ENCODE data around the gene G2E3. TPM values are rescaled to one million over a fixed set of nuclear protein-coding genes. Genes with fewer than 3 reads are reported as not detected.

G2E3 gene
- total and polyA plus RNA-seq, 2 donors (not counting 3 experiments of a cell fraction or from before 2014, with no cell fraction given), result 4.2 to 34.8 TPM

- H3K27ac ChIP-seq (ENCODE audit: insufficient read depth, low read depth, low read length), result no peak overlapping the region
- FAIRE-seq, result no peak
- no peak overlapping the region for H2AFZ ChIP-seq (ENCODE audit: low read depth, low read length)
- TF ChIP-seq GATA2 (IDR thresholded peaks at IDR 0.05; ENCODE audit: insufficient read depth, insufficient read length, low read depth, low read length), result no peak
- H3K9me1 ChIP-seq (replicated peaks; ENCODE audit: control insufficient read depth, extremely low read depth, insufficient read depth, low read length), result no peaks in the 10 kb centered on the region
- H3K4me3 ChIP-seq (replicated peaks in 1 of 3; ENCODE audit: insufficient read depth in 1 of 3, low read depth in 1 of 3, low read length in 3 of 3), result no peak overlapping the region
- no peaks in the 10 kb centered on the region for H3K27me3 ChIP-seq (ENCODE audit: control insufficient read depth in 2 of 2, insufficient read depth in 2 of 2, low read length in 2 of 2)
- peaks cover 8% of the 10 kb centered on the region for H3K79me2 ChIP-seq (ENCODE audit: control insufficient read depth, insufficient read depth, low read length)
- H3K4me1 ChIP-seq (ENCODE audit: control insufficient read depth, extremely low read depth, insufficient read depth, low read length), result no peaks in the 10 kb centered on the region
- ChIA-PET CTCF (interaction anchor here (2.2 kb wide), 1 partner anchor 12 kb away, joined by 6 read pairs; no protein-coding TSS in a partner anchor), POLR2A (no interaction called here)
- BruUV-seq (replicated peaks), result no TSS peak
- peaks cover 2% of the 10 kb centered on the region for H4K20me1 ChIP-seq (replicated peaks; ENCODE audit: control insufficient read depth, extremely low read depth, insufficient read depth, low read length)
- H3K4me2 ChIP-seq (ENCODE audit: insufficient read depth, low read length), result no peak overlapping the region
- intact Hi-C loops (cut with micrococcal nuclease), result no loop called here
- peaks cover 0 to 3% of the 10 kb centered on the region in 2 experiments for H3K36me3 ChIP-seq (ENCODE audit: control insufficient read depth in 2 of 2, extremely low read depth in 1 of 2, insufficient read depth in 2 of 2, low read length in 2 of 2)
- dilution Hi-C loops (cut with MboI; ENCODE audit: extremely low pct_ligation_motif_present, low sequenced_read_pairs), result no loop called here
- H3K9me3 ChIP-seq (replicated peaks; ENCODE audit: control insufficient read depth, insufficient read depth, low read length), result no peaks in the 10 kb centered on the region
- no peak for DNase-seq (ENCODE audit: low read depth, low spot score)
- H3K9ac ChIP-seq (replicated peaks; ENCODE audit: extremely low read depth, insufficient read depth, low read length), result no peak overlapping the region
Observed at GRCh38 chr14:30645600-30645999, 86.6 kb downstream of the G2E3 start.

- Histone ChIP-seq H3K79me2 (ENCODE audit: control insufficient read depth, insufficient read depth, low read length) (peaks cover 8% of the 10 kb centered on the region), H2AFZ (ENCODE audit: low read depth, low read length) (no peak overlapping the region), H3K9me3 (replicated peaks; ENCODE audit: control insufficient read depth, insufficient read depth, low read length) (no peaks in the 10 kb centered on the region), H3K4me2 (ENCODE audit: insufficient read depth, low read length) (no peak overlapping the region), H3K27me3 (ENCODE audit: control insufficient read depth in 2 of 2, insufficient read depth in 2 of 2, low read length in 2 of 2) (no peaks in the 10 kb centered on the region), H4K20me1 (replicated peaks; ENCODE audit: control insufficient read depth, extremely low read depth, insufficient read depth, low read length) (peaks cover 2% of the 10 kb centered on the region), H3K27ac (ENCODE audit: insufficient read depth, low read depth, low read length) (no peak overlapping the region), H3K9me1 (replicated peaks; ENCODE audit: control insufficient read depth, extremely low read depth, insufficient read depth, low read length) (no peaks in the 10 kb centered on the region), H3K36me3 (ENCODE audit: control insufficient read depth in 2 of 2, extremely low read depth in 1 of 2, insufficient read depth in 2 of 2, low read length in 2 of 2) (peaks cover 5 to 6% of the 10 kb centered on the region in 2 experiments), H3K4me1 (ENCODE audit: control insufficient read depth, extremely low read depth, insufficient read depth, low read length) (no peaks in the 10 kb centered on the region), H3K4me3 (replicated peaks in 1 of 3; ENCODE audit: insufficient read depth in 1 of 3, low read depth in 1 of 3, low read length in 3 of 3) (no peak overlapping the region), H3K9ac (replicated peaks; ENCODE audit: extremely low read depth, insufficient read depth, low read length) (no peak overlapping the region)
- FAIRE-seq (no peak), DNase-seq (ENCODE audit: low read depth, low spot score) (no peak)
- intact Hi-C loops (cut with micrococcal nuclease), result no loop called here
- POLR2A ChIA-PET, result interaction anchor here (0.7 kb wide), 1 partner anchor 189 kb away, joined by 3 read pairs; no protein-coding TSS in a partner anchor
- dilution Hi-C loops (cut with MboI; ENCODE audit: extremely low pct_ligation_motif_present, low sequenced_read_pairs), result no loop called here
- no TSS peak for BruUV-seq (replicated peaks)
- CTCF ChIA-PET, result interaction anchor here (1.2 kb wide), 1 partner anchor 10 kb away, joined by 7 read pairs; no protein-coding TSS in a partner anchor
- TF ChIP-seq POLR2AphosphoS5 (IDR thresholded peaks at IDR 0.05; ENCODE audit: insufficient read depth, low read depth, low read length) (no peak), POLR2A (IDR thresholded peaks at IDR 0.05; ENCODE audit: low read depth, low read length) (no peak), JUN (IDR thresholded peaks at IDR 0.05; ENCODE audit: borderline replicate concordance, insufficient read depth, insufficient read length, low read depth) (no peak), MYC (IDR thresholded peaks at IDR 0.05; ENCODE audit: low read depth, low read length) (no peak), EZH2 (IDR thresholded peaks at IDR 0.05; ENCODE audit: borderline replicate concordance, low read depth, low read length, severe bottlenecking) (no peak), CTCF (IDR thresholded peaks at IDR 0.05; ENCODE audit: extremely low read depth in 1 of 2, insufficient read depth in 1 of 2, low read depth in 1 of 2, low read length in 2 of 2) (no peak), FOS (IDR thresholded peaks at IDR 0.05; ENCODE audit: borderline replicate concordance, insufficient read depth, low read length) (no peak), MAX (IDR thresholded peaks at IDR 0.05; ENCODE audit: insufficient read depth, insufficient read length) (no peak), GATA2 (IDR thresholded peaks at IDR 0.05; ENCODE audit: insufficient read depth, insufficient read length, low read depth, low read length) (no peak)
Observed at GRCh38 chr14:30648471-30648870, 89.5 kb downstream of the G2E3 start.

Measured in endothelial cell of umbilical vein (primary cell).